ENCODE measurements around the gene HMGCR. TPM values are rescaled to one million over a fixed set of nuclear protein-coding genes. Genes with fewer than 3 reads are reported as not detected.

HMGCR gene
- total and polyA plus RNA-seq, 4 donors = 12.4 to 237 (median 77.1) TPM

- TF ChIP-seq REST (IDR thresholded peaks at IDR 0.05) (no peak), FOXA1 (IDR thresholded peaks at IDR 0.05) (no peak)
Measured at GRCh38 chr5:75366787-75367186, 29.8 kb downstream of the HMGCR start (continued).

GRCh38 chr5:75367401-75367800 lies 30.4 kb downstream of the HMGCR start:
- Histone ChIP-seq H3K27ac (ENCODE audit: low read depth in 1 of 2, low read length in 2 of 2) (no peak overlapping the region), H3K4me1 (ENCODE audit: control insufficient read depth in 4 of 4, insufficient read depth in 4 of 4, low read length in 3 of 4) (peaks cover 0 to 18% (median 15%) of the 10 kb centered on the region in 4 donors), H3K4me3 (ENCODE audit: low read depth in 1 of 3, low read length in 3 of 3) (no peak overlapping the region), H3K9me3 (ENCODE audit: control insufficient read depth in 4 of 4, low read length in 3 of 4) (no peaks in the 10 kb centered on the region), H3K36me3 (ENCODE audit: control insufficient read depth in 4 of 4, insufficient read depth in 3 of 4, low read depth in 1 of 4, low read length in 3 of 4) (no peaks in the 10 kb centered on the region), H3K27me3 (ENCODE audit: control insufficient read depth in 4 of 4, insufficient read depth in 4 of 4, low read length in 3 of 4) (no peaks in the 10 kb centered on the region), H3K9ac (ENCODE audit: low read depth in 1 of 2, low read length in 2 of 2) (no peak overlapping the region)
- TF ChIP-seq HNF4A (conservative IDR thresholded peaks at IDR 0.05) = no peak
- TF ChIP-seq ZBTB33 (IDR thresholded peaks at IDR 0.05) = no peak
- TF ChIP-seq HNF4G (IDR thresholded peaks at IDR 0.05) = no peak
- no peak for TF ChIP-seq FOXA2 (IDR thresholded peaks at IDR 0.05)
- TF ChIP-seq EGR1 (IDR thresholded peaks at IDR 0.05; ENCODE audit: low read depth in 2 of 2) = no peak
- no peak for TF ChIP-seq REST (IDR thresholded peaks at IDR 0.05)
- no peak for TF ChIP-seq YY1 (IDR thresholded peaks at IDR 0.05)
- TF ChIP-seq NR2F2 (IDR thresholded peaks at IDR 0.05) = no peak
- TF ChIP-seq RXRA (IDR thresholded peaks at IDR 0.05) = no peak
- no peak for TF ChIP-seq SP1 (IDR thresholded peaks at IDR 0.05)
- TF ChIP-seq JUND (IDR thresholded peaks at IDR 0.05) = no peak
- no peak for TF ChIP-seq ATF3 (IDR thresholded peaks at IDR 0.05)
- no peak for TF ChIP-seq CTCF (IDR thresholded peaks at IDR 0.05; ENCODE audit: low read depth, low read length, missing input control)
- no peak for DNase-seq (ENCODE audit: low spot score)
